HEK293 (cell line): ENCODE data around the gene TENT4B.

Experiments
- CTCF ChIA-PET: fragments of 350-600 bp; formaldehyde crosslinking; extraction: SDS; loops from one replicate; lab custom pipeline; 2021; ENCODE audit warnings: antibody characterized with exemption; lab: Yijun Ruan, JAX
- POLR2A ChIA-PET: fragments of 300-600 bp; formaldehyde crosslinking; extraction: SDS; loops from one replicate; lab custom pipeline; 2020; ENCODE audit warnings: antibody characterized with exemption, inconsistent platforms; lab: Yijun Ruan, JAX
- H3K27ac ChIP-seq: fragments of 200-500 bp; sonication (Bioruptor generic); 2 replicates; pipeline ENCODE4 v1.5.1; 2014; ENCODE audit warnings: low read depth, low read length, control low read depth, inconsistent platforms; ENCODE audit errors: extremely low read depth
- H3K36me3 ChIP-seq, 2 experiments: fragments of 200-500 bp in 1 of 2; sonication (Bioruptor generic) in 1 of 2; 1 replicate in 1 of 2; 2 replicates in 1 of 2; pipeline ENCODE4 v1.5.1; 2014 to 2017; ENCODE audit warnings: inconsistent platforms in 2 of 2, low read length in 2 of 2; ENCODE audit not compliant: control insufficient read depth in 2 of 2, insufficient read depth in 1 of 2
- H3K4me1 ChIP-seq: fragments of 200-500 bp; sonication (Bioruptor generic); 2 replicates; pipeline ENCODE4 v1.5.1; 2014; ENCODE audit warnings: mild to moderate bottlenecking, low read length, inconsistent platforms; ENCODE audit not compliant: control insufficient read depth, insufficient read depth
- H3K4me3 ChIP-seq: 2 replicates; pipeline ENCODE4 v1.5.1; 2011; ENCODE audit warnings: low read depth, mild to moderate bottlenecking, control low read depth, low read length, moderate library complexity
- H3K9me3 ChIP-seq: fragments of 200-500 bp; sonication (Bioruptor generic); 2 replicates; pipeline ENCODE4 v1.5.1; 2014; ENCODE audit warnings: low read depth, low read length, inconsistent platforms; ENCODE audit not compliant: control insufficient read depth, insufficient read depth
- GLIS1 ChIP-seq: fragments of 450-650 bp; formaldehyde crosslinking; IDR thresholded peaks from 2 replicates; pipeline ENCODE4 v1.5.1; 2016; ENCODE audit warnings: missing biosample characterization, missing genetic modification characterization
- HOXA7 ChIP-seq: sonication (generic); formaldehyde crosslinking; IDR thresholded peaks from 2 replicates; pipeline ENCODE4 v1.8.1; 2022; ENCODE audit warnings: missing genetic modification reagents, borderline replicate concordance
- SP2 ChIP-seq: fragments of 450-650 bp; formaldehyde crosslinking; IDR thresholded peaks from 2 replicates; pipeline ENCODE4 v1.5.1; 2016; ENCODE audit warnings: missing biosample characterization, missing genetic modification characterization
- WT1 ChIP-seq: fragments of 450-650 bp; formaldehyde crosslinking; IDR thresholded peaks from 2 replicates; pipeline ENCODE4 v1.5.1; 2016; ENCODE audit warnings: missing biosample characterization, missing genetic modification characterization
- YY2 ChIP-seq: fragments of 450-650 bp; formaldehyde crosslinking; IDR thresholded peaks from 2 replicates; pipeline ENCODE4 v1.5.1; 2016; ENCODE audit warnings: missing biosample characterization, missing genetic modification characterization
- ZBTB6 ChIP-seq: fragments of 450-650 bp; formaldehyde crosslinking; IDR thresholded peaks from 2 replicates; pipeline ENCODE4 v1.5.1; 2017; ENCODE audit warnings: missing biosample characterization, missing genetic modification characterization
- ZBTB7A ChIP-seq: fragments of 450-650 bp; formaldehyde crosslinking; IDR thresholded peaks from 2 replicates; pipeline ENCODE4 v1.5.1; 2016; ENCODE audit warnings: low read depth, missing biosample characterization, missing genetic modification characterization
- ZBTB8A ChIP-seq: fragments of 450-650 bp; formaldehyde crosslinking; IDR thresholded peaks from 2 replicates; pipeline ENCODE4 v1.5.1; 2016; ENCODE audit warnings: missing biosample characterization, missing genetic modification characterization
- ZNF10 ChIP-seq: fragments of 450-650 bp; formaldehyde crosslinking; IDR thresholded peaks from 2 replicates; pipeline ENCODE4 v1.5.1; 2017; ENCODE audit warnings: missing biosample characterization, missing genetic modification characterization
- ZNF148 ChIP-seq: fragments of 450-650 bp; formaldehyde crosslinking; IDR thresholded peaks from 2 replicates; pipeline ENCODE4 v1.5.0; 2017; ENCODE audit warnings: missing biosample characterization, missing genetic modification characterization, borderline replicate concordance
- ZNF174 ChIP-seq: fragments of 450-650 bp; formaldehyde crosslinking; IDR thresholded peaks from 2 replicates; pipeline ENCODE4 v1.5.0; 2017; ENCODE audit warnings: missing biosample characterization, mild to moderate bottlenecking, missing genetic modification characterization
- ZNF280C ChIP-seq: fragments of 450-650 bp; formaldehyde crosslinking; IDR thresholded peaks from 2 replicates; pipeline ENCODE4 v1.5.1; 2016; ENCODE audit warnings: missing biosample characterization, missing genetic modification characterization
- ZNF48 ChIP-seq: fragments of 450-650 bp; formaldehyde crosslinking; IDR thresholded peaks from 2 replicates; pipeline ENCODE4 v1.5.1; 2016; ENCODE audit warnings: missing biosample characterization, missing genetic modification characterization
- ZNF510 ChIP-seq: fragments of 450-650 bp; formaldehyde crosslinking; IDR thresholded peaks from 2 replicates; pipeline ENCODE4 v1.5.1; 2018; ENCODE audit warnings: mild to moderate bottlenecking, missing genetic modification characterization, missing biosample characterization; ENCODE audit not compliant: insufficient replicate concordance
- ZNF514 ChIP-seq: fragments of 450-650 bp; formaldehyde crosslinking; IDR thresholded peaks from 2 replicates; pipeline ENCODE4 v1.5.1; 2016; ENCODE audit warnings: missing biosample characterization, missing genetic modification characterization
- ZNF530 ChIP-seq: fragments of 450-650 bp; formaldehyde crosslinking; IDR thresholded peaks from 2 replicates; pipeline ENCODE4 v1.5.1; 2016; ENCODE audit warnings: low read depth, missing biosample characterization, missing genetic modification characterization
- ZNF629 ChIP-seq: fragments of 450-650 bp; formaldehyde crosslinking; IDR thresholded peaks from 2 replicates; pipeline ENCODE4 v1.5.1; 2017; ENCODE audit warnings: missing biosample characterization, missing genetic modification characterization
- ZNF654 ChIP-seq: fragments of 450-650 bp; formaldehyde crosslinking; IDR thresholded peaks from 2 replicates; pipeline ENCODE4 v1.5.1; 2016; ENCODE audit warnings: low read depth, missing biosample characterization, missing genetic modification characterization
- ZNF677 ChIP-seq: fragments of 450-650 bp; IDR thresholded peaks from 2 replicates; pipeline ENCODE4 v1.5.0; 2018; ENCODE audit warnings: missing biosample characterization, mild to moderate bottlenecking, missing genetic modification characterization, moderate library complexity
- TF ChIP-seq, protein P1 (sequence below): fragments of 450-650 bp; formaldehyde crosslinking; IDR thresholded peaks from 2 replicates; pipeline ENCODE4 v1.5.1; 2017; ENCODE audit warnings: missing biosample characterization, missing genetic modification characterization
- TF ChIP-seq, protein P2 (sequence below): fragments of 450-650 bp; formaldehyde crosslinking; optimal IDR thresholded peaks from 2 replicates; pipeline ENCODE3; 2016; ENCODE audit warnings: missing biosample characterization, mild to moderate bottlenecking, missing genetic modification characterization
- TF ChIP-seq, protein P3 (sequence below): fragments of 450-650 bp; IDR thresholded peaks from 2 replicates; pipeline ENCODE4 v1.5.1; 2018; ENCODE audit warnings: missing biosample characterization, mild to moderate bottlenecking, missing genetic modification characterization
- TF ChIP-seq, protein P4 (sequence below): fragments of 450-650 bp; formaldehyde crosslinking; IDR thresholded peaks from 2 replicates; pipeline ENCODE4 v1.5.1; 2016; ENCODE audit warnings: missing biosample characterization, missing genetic modification characterization
- TF ChIP-seq, protein P5 (sequence below): IDR thresholded peaks from 2 replicates; pipeline ENCODE4 v1.6.1; 2011; ENCODE audit warnings: mild to moderate bottlenecking, low read depth, low read length, borderline replicate concordance

Gene TENT4B

GRCh38 chr16:50152807-50153595 is at the start of gene TENT4B:
Gene TENT4B (plus strand): TSS chr16:50153306. CDS start chr16:50153622, 316 bp downstream.
- H3K9me3 ChIP-seq, result no peaks in the 10 kb centered on the region
- H3K36me3 ChIP-seq, result no peaks in the 10 kb centered on the region; a peak in 1 of 3 replicates
- ChIA-PET POLR2A (interaction anchor here (2.0 kb wide), 1 partner anchor 87 kb away, joined by 5 read pairs; the partner anchor contains the start of gene HEATR3), CTCF (interaction anchor here (0.6 to 2.4 kb wide), 2 partner anchors 58 to 1019 kb away, joined by 3 to 8 read pairs; no protein-coding TSS in a partner anchor)
- H3K4me1 ChIP-seq, result peaks cover 3% of the 10 kb centered on the region; the same call in 1 of the 2 replicates
- peak within 1 kb of the TSS; percentile 89 for H3K27ac ChIP-seq
- peak within 1 kb of the TSS; percentile 93 for H3K4me3 ChIP-seq
- TF ChIP-seq ZNF174 (tag by site-specific recombination) (no peak), SP2 (tag by site-specific recombination) (peak; percentile 58), ZBTB8A (tag by site-specific recombination) (no peak), ZNF280C (no peak), ZNF514 (tag by site-specific recombination) (no peak), ZBTB6 (tag by site-specific recombination) (no peak), ZBTB7A (tag by site-specific recombination) (no peak), ZNF148 (tag by site-specific recombination) (no peak), ZNF10 (tag by site-specific recombination) (no peak), GLIS1 (tag by site-specific recombination) (peak; percentile 82), ZNF677 (tag by site-specific recombination) (no peak), ZNF654 (no peak), ZNF510 (tag by site-specific recombination) (no peak), YY2 (tag by site-specific recombination) (no peak), HOXA7 (CRISPR knock-in tag) (no peak), ZNF48 (tag by site-specific recombination) (no peak), ZNF629 (tag by site-specific recombination) (peak; percentile 53), WT1 (tag by site-specific recombination) (no peak), ZNF530 (no peak)
- TF ChIP-seq, protein P1, sequence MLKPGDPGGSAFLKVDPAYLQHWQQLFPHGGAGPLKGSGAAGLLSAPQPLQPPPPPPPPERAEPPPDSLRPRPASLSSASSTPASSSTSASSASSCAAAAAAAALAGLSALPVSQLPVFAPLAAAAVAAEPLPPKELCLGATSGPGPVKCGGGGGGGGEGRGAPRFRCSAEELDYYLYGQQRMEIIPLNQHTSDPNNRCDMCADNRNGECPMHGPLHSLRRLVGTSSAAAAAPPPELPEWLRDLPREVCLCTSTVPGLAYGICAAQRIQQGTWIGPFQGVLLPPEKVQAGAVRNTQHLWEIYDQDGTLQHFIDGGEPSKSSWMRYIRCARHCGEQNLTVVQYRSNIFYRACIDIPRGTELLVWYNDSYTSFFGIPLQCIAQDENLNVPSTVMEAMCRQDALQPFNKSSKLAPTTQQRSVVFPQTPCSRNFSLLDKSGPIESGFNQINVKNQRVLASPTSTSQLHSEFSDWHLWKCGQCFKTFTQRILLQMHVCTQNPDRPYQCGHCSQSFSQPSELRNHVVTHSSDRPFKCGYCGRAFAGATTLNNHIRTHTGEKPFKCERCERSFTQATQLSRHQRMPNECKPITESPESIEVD, result no peak
- TF ChIP-seq, protein P2, sequence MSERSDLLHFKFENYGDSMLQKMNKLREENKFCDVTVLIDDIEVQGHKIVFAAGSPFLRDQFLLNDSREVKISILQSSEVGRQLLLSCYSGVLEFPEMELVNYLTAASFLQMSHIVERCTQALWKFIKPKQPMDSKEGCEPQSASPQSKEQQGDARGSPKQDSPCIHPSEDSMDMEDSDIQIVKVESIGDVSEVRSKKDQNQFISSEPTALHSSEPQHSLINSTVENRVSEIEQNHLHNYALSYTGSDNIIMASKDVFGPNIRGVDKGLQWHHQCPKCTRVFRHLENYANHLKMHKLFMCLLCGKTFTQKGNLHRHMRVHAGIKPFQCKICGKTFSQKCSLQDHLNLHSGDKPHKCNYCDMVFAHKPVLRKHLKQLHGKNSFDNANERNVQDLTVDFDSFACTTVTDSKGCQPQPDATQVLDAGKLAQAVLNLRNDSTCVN, result peak; percentile 74
- TF ChIP-seq, protein P3, sequence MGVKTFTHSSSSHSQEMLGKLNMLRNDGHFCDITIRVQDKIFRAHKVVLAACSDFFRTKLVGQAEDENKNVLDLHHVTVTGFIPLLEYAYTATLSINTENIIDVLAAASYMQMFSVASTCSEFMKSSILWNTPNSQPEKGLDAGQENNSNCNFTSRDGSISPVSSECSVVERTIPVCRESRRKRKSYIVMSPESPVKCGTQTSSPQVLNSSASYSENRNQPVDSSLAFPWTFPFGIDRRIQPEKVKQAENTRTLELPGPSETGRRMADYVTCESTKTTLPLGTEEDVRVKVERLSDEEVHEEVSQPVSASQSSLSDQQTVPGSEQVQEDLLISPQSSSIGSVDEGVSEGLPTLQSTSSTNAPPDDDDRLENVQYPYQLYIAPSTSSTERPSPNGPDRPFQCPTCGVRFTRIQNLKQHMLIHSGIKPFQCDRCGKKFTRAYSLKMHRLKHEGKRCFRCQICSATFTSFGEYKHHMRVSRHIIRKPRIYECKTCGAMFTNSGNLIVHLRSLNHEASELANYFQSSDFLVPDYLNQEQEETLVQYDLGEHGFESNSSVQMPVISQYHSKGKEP (tag by site-specific recombination), result peak; percentile 40; the same call in 1 of the 2 replicates
- TF ChIP-seq, protein P4, sequence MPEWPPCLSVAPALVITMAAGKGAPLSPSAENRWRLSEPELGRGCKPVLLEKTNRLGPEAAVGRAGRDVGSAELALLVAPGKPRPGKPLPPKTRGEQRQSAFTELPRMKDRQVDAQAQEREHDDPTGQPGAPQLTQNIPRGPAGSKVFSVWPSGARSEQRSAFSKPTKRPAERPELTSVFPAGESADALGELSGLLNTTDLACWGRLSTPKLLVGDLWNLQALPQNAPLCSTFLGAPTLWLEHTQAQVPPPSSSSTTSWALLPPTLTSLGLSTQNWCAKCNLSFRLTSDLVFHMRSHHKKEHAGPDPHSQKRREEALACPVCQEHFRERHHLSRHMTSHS (tag by site-specific recombination), result no peak
- TF ChIP-seq, protein P5, sequence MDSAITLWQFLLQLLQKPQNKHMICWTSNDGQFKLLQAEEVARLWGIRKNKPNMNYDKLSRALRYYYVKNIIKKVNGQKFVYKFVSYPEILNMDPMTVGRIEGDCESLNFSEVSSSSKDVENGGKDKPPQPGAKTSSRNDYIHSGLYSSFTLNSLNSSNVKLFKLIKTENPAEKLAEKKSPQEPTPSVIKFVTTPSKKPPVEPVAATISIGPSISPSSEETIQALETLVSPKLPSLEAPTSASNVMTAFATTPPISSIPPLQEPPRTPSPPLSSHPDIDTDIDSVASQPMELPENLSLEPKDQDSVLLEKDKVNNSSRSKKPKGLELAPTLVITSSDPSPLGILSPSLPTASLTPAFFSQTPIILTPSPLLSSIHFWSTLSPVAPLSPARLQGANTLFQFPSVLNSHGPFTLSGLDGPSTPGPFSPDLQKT, result no peak
